Activated CD8-positive, alpha-beta memory T cell treated with anti-CD3 and anti-CD28 coated beads for 36 hours (primary cell): ENCODE data around the gene BRD3OS. TPM values are rescaled to one million over a fixed set of nuclear protein-coding genes. Genes with fewer than 3 reads are reported as not detected.

Experiments used
- CTCF ChIA-PET: fragments of 350-600 bp; sonication (Branson Sonifier 250); formaldehyde crosslinking; loops from one replicate; lab custom pipeline; 2021; ENCODE audit warnings: antibody characterized with exemption; lab: Charles Lee
- POLR2A ChIA-PET: fragments of 350-600 bp; sonication (Branson Sonifier 250); formaldehyde crosslinking; loops from one replicate; lab custom pipeline; 2021; ENCODE audit warnings: antibody characterized with exemption; lab: Charles Lee
- total RNA-seq, 2 experiments: library from RNA; stranded (reverse); gene quantifications; one replicate each; pipeline ENCODE4 v1.2.3, GENCODE V29; 2021

BRD3OS gene
- total RNA-seq, 2 experiments from 2014 or later = 16.4 to 16.7 TPM

DNA sequence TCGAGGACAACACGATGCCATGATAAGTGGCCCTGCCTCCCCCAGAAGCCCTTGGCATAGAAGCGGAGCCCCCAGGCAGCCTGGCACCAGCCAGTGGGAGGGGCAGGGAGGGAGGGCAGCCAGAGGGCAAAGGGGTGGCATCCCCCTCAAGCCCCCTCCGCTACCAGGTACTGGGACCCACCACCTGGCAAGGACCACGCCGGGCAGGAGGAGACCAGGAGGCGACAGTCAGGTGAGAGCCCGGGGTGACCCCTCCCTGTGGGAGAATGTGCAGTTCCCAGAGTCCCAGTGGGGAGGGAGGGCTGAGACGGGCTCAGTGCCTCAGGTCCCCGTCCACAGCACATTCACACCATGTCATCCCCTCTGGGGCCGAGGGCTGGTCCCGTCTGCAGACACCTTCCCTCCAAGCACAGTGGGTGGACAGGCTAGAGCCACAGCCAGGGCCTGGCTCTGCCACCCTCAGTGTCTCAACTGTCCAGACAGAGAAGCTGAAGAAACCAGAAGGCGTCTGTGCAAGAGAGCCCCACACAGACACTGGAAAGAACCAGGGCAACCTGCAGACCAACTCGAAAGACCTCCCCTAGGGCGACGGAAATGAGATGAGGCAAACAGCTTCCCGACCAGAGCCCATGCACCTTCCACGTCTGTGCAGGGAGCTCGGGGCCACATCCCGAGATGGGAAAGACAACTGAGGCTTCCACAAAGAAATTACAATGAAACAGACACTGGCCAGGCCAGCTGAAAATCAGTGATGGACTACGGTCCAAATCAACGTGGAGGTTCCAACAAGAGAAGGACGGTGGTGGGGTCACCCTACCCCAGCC lies 31.4 kb downstream of the BRD3OS start:
- ChIA-PET POLR2A (no interaction called here), CTCF (no interaction called here)

DNA sequence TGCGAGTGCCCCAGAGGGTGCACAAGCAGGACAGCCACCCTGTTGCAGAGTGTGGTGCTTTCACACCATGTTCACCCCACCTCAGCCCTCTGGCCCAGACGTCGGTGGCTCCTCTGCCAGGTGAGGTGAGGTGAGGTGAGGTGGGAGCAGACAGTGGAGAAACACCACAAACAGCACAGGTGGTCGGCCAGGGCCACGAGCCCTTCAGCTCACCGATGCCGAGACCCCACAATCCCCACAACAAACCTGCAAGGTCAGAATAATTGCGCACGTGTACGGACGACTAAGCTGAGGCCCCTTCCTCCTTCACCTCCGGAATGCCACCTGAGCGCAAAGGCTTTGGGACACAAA lies 32.0 kb downstream of the BRD3OS start:
- POLR2A ChIA-PET = no interaction called here
- CTCF ChIA-PET = no interaction called here

DNA sequence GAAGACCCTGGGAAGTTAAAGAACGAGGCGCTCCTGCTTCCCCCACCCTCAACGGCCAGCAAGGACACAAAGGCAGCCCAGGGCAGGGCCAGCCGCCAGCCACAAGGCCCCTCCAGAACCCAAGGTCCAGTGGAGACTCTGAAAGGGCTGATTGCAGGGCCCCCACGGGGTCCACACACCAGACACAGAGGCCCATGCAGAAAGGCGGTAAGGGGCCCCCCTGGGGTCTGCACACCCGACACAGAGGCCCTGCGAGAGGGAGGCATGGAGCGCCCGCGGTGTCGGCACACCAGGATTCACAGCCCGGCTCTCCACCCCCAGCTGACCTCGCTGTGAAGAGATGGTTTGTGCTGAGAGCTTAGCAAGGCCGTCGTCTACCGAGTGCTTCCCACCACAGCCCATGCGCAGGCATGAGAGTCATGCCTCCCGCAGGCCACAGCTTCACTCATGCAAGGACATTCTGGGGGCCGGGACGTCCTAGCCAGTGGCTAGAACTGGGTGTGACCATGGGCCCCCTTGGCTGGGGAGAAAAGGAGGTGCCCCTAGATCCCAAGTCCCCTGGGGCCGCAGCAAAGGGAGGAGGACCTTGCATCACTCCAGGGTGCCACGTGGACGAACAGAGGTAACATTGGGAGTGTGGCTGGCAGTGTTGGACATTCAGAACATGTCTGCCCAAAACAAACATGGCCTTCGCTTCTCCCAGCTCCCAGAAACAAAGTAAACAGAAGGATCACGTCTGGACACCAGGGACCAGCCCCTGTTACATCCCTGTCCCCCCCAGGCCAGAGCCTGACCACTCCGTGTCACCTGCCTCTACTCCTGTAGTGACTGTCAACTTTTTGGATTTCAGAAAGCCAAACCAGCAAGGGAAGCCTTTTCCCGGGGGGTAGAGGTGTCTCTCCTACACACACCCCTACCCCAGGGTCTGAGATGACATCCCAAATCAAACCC lies 32.7 kb downstream of the BRD3OS start:
- POLR2A ChIA-PET = no interaction called here
- CTCF ChIA-PET = no interaction called here

DNA sequence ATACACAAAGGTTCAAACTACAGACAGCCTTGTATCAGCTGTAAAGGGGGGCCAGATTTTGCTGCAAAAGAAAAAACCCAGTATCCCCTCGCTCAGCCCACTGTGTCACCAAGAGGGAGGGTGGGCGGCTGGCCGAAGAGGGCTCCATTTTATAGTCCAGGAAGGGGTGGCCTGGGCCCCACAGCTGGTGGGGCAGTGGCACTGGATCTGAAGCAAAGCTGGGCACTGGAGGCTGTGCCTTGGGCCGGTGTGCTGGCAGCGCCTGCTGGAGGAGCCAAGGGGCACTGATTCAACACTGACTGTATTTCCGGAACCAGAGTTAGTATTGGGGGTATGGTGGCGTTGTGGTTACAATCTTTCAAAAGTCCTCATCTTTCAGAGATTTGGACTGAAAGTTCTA lies 33.4 kb downstream of the BRD3OS start:
- CTCF ChIA-PET = no interaction called here
- POLR2A ChIA-PET = no interaction called here

DNA sequence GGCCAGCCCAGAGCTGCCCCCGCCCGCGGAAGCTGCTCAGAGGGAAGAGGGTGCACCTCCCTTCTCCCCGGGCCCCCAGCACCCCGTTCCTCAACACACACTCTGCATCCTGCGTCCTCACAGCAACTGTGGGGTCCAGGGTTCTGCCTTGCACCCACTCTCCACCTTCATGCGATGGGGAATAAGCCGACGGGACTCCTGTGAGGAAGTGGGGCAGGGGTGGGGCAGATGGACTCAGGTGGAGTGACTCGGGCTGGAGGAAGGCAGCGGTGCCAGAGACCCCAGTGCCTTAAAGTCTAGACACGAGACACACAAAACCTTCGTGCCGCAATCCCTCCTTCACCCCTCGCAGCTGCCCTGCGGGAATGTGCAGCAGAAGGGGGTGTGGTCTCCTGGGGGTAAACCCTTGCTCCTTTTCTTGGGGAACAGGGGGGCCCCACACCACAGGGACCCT lies 33.9 kb downstream of the BRD3OS start:
- ChIA-PET POLR2A (no interaction called here), CTCF (no interaction called here)

DNA sequence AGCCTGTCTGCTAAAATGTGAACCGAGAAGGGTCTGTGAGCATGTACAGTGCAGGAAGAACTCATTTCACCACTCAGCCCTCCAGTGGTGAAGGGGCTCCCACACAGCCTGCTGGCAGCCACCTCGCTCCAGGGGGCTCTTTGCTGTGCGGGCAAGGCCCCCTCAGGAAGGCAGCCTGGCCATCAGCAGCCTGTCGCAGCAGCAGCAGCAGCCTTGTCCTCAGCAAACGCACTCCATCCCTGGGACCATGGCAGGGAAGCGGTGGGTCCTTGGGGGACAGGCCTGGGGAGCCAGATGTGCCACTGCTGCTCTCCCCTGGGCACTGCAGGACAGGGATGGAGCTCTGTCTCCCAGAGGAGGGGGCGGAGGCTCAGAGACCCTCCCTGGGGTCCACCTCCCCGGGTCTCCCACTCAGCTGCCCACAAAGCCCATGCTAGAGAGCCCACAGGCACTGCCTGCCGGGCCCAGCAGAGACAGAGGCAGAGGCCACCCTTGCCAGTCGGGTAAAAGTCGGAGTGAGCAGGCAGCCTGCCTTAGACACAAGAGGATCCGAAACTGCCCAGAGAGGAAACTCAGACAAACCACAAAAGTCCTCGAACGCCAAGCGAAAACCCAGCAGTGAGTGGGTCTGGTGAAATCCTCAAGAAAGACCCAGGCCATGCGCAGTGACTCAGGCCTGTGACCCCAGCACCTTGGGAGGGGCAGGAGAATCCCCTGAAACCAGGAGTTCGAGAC lies 34.5 kb downstream of the BRD3OS start:
- CTCF ChIA-PET = no interaction called here
- POLR2A ChIA-PET = no interaction called here

DNA sequence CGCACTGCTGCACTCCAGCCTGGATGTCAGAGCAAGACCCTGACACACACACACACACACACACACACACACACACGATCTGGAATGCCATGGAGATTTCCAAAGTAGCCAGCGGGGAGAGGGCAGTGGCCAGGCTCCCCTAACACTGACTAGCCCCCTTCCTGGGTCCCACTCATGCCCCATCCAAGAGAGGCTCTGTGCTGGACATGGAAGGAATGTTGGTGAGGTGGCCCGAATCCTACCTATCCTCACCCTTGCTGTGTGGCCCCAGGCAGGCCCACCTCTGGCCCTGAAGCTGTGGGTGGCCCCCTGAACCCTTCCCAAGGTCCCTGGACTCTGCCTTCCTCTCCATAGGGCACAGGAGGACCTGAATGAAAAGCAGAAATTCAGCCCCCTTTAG lies 35.3 kb downstream of the BRD3OS start:
- POLR2A ChIA-PET = no interaction called here
- CTCF ChIA-PET = no interaction called here

DNA sequence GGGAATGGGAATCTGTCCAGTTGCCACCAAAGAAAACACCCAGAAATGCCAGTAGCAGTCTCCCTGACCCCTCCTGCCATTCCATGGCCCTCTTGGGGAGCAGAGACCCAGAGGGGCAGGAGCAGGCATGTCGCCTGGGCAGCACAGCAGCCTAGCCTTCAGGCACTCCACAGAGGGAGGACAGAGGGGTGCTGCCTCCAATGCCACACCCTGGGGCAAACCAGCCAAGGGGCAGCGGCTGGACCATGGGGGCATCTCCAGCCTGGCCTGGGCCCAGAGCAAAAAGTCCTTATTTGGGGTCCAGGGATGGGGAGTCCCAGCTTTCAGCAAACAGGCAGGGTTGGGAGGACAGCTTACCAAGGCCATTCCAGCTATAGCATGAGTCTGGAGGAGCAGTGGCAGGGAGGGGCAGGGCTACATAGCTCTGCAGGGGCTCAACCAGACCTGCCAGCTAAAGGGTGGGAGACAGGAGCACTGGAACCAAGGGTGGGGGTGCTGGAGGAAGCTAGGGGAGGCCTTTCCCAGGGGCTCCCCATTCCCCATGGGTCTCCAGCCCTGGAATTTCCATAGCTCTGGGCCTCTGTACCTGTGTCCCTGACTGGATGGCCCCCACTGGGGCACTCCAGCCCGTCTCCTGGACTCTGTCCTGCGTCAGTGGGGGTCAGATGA lies 35.9 kb downstream of the BRD3OS start:
- ChIA-PET CTCF (no interaction called here), POLR2A (no interaction called here)

DNA sequence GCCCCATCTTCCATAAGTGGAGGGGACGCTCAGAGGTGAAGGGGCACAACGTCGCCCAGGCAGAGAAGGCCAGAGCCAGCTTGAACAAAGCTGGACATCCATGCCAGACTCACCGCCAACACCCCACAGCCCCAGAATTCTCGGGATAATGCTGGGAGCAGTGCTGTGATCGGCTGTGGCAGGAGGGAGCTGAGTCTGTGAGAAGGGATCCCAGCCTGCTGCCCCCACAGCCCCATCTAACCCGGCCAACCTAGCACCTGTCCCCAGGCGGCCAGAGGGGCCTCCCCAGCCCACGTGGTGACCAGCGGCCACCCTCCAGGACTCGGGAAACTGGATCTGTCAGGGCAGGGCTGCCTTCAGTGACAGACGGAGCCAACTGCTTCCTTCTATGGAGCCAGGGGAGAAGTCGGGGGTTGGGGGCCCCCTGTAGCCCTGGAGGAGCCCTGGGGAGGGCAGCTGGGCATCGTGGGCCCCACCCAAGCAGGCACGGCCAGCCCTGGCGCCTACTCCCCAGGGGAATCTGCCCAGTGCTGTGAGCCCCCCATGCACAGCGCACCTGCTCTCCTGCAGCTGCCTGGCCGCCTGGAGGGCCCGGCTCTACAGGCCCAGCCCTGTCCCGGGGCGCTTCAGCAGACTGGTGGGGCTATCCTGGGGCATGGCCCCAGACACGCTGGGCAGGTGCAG lies 36.5 kb downstream of the BRD3OS start:
- CTCF ChIA-PET = no interaction called here

DNA sequence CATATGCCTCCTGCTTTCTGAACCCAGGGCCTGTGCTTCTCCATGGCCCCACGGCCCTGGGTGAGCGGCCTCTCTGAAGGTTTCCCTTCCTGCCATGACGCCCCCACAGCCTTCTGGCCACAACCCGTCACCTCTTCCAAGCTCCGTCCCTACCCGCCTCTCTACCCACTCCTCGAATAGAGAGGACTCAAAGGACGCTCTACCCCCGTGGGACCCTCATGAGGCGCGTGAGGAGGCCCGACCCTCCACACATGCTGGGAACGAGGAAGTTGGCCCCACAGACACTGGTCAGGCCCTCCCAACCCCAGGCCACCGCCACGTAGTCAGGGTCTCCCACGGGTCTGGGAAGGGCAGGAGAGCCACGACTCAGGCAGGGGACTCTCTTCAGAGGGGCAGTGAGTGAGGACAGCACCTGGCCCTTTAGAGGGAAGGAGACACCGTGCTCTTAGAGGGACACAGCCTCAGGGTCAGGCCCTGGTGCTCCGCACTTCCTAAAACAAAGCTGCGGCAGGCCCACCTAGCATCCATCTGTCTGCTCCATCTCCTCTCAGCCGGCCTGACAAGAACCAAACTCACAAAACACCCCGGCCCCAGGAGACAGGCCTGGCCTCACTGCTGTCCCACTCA lies 37.3 kb downstream of the BRD3OS start:
- CTCF ChIA-PET = no interaction called here
- POLR2A ChIA-PET = no interaction called here

More for the DNA sequence above, 36.5 kb downstream of the BRD3OS start:
- POLR2A ChIA-PET = no interaction called here

DNA sequence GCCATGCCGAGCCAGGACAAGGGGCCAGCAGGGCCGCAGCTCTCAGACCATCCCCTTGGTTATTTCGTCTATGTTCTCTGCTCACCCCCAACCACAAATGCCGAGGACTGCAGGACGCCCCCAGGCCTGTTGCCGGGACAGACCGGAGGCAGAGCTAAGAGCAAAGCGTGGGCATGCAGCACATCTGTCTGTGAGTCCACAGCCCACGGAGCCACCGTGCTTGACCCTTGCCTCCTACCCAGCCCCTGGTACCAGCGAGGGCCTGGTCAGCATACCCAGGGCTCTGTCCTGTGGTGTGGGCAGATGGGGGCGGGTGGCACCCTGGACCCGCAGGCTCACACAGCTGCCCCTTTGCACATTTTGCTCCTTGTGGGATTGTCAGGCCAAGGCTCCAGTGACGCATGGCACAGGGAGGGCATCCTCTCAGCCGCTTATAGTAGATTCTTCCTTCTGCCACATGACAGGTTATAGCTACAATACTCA lies 37.8 kb downstream of the BRD3OS start:
- CTCF ChIA-PET = no interaction called here
- POLR2A ChIA-PET = no interaction called here

DNA sequence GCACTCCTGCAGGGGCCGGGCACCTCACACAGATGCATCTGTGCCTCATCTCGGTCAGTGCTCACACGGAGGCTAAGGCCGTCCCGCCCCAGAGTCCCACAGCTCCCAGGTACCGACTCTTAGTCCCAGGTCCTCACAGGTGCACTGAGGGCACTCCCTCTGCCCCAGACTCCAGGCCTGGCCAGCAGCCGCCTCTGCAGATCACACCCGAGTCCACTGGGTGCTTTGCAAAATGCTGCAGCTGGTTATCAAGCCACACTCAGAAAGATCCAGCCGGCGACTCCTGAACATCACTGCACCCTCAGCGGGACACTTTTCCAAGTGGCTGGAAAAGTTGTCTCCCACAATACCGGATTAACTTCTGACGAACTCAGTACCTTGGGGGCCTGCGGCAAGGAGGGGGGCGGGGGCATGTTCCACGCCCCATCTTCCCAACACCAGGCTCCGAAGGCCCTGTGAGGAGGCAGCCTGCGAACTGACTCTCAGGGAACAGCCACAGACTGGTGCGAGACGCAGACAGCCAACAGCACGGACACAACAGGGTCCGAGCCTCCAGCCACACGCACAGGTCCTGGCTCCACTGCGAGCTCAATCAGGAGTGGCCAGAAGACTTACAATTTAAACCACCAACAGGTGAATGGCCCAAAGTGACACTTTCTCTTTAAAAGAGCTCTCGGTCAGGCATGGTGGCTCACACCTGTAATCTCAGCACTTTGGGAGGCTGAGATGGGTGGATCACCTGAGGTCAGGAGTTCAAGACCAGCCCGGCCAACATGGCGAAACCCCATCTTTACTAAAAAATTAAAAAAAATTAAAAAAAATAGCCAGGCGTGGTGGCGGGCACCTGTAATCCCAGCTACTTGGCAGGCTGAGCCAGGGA lies 38.5 kb downstream of the BRD3OS start:
- POLR2A ChIA-PET = no interaction called here
- CTCF ChIA-PET = interaction anchor here (1.2 kb wide), 1 partner anchor 38 kb away, joined by 3 read pairs; no protein-coding TSS in a partner anchor

DNA sequence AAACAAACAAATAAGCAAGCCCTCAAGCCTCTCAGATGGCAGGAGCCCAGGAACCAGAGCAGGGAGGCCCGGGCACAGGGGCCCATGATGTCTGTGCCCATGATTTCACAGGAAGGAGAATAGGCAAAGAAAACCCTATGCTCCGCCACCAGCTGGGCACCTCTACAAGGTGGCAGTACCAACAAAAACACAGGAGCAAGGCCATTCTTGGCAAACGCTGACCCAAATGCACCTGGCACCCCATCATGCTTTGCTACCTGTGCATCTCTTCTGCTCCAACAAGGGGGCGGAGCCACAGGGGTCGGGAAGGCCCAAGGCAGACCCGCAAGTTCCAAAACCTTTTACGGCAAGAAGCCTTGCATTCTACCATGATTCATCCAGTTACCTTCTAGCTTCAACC lies 39.4 kb downstream of the BRD3OS start:
- POLR2A ChIA-PET = no interaction called here

DNA sequence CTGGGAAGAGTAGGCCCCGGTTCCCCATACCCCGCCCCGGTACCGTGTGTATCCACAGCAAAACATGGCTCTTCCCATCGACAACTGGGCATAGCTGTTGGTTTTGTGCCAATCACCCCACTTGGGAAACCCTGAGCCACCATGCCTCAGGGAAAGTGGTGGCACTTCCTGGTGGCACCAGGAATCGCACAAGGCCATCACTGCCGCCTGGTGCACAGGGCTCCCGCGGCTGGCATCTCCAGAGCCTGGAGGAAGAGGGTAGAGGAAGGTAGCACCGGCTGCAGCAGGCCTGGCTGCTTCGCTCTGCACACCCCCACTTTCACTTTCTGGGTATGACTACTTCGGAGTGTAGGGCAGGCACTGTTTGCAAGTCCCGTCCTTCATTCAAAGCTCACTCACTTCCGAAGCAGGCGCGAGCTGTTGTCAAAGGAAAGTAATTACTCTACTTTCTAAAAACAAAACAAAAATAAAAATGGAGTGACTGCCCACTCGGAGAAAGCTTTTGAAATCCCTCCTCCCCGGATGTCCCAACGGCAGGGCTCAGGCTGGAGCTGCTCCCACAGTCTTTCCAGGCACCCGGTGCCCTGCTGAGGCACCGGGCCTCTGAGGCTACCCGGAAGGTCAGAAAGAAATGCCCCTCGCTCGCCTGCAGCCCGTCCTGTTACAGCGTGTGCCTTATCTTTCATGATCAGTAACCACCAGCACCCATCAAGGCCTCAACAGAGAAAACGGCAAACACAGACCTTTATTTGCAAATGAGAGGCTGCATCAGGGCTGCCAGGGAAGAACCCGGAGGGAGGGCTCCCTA lies 40.5 kb downstream of the BRD3OS start:
- ChIA-PET CTCF (no interaction called here), POLR2A (interaction anchor here (0.5 to 2.1 kb wide), 4 partner anchors 40 to 105 kb away, joined by 3 to 7 read pairs (median 4); partner anchors contain the start of gene WDR5)

More for the DNA sequence above, 39.4 kb downstream of the BRD3OS start:
- CTCF ChIA-PET = interaction anchor here (1.2 kb wide), 1 partner anchor 39 kb away, joined by 3 read pairs; no protein-coding TSS in a partner anchor

DNA sequence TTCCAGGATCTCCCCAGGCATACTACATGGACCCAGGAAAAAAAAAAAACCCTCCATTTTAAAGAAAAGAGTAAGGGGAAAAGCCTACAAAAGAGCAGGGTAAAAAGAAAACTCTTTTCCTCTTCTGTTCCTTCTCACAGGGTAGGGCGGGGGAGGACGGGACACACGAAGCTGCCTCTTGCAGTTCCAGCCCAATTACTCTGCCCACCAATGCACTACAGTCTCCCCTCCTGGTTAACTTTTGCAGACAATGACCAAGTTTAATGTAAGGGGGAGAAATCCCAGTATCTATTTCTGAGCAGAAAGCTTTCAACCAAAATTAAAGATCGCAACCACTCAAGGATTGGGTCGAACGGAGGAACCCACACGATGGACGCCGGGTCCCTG lies 41.2 kb downstream of the BRD3OS start:
- ChIA-PET CTCF (interaction anchor here (1.2 kb wide), 1 partner anchor 97 kb away, joined by 3 read pairs; the partner anchor contains the start of gene RNU6ATAC), POLR2A (interaction anchor here (1.7 to 2.1 kb wide), 2 partner anchors 41 to 70 kb away, joined by 5 to 7 read pairs; partner anchors contain the start of gene WDR5)
